CD4-positive, alpha-beta memory T cell (primary cell): Measurements from ENCODE around the gene CEP19. TPM values are rescaled to one million over a fixed set of nuclear protein-coding genes. Genes with fewer than 3 reads are reported as not detected.

Experiments
- CTCF ChIA-PET: fragments of 350-600 bp; sonication (Branson Sonifier 250); formaldehyde crosslinking; loops from one replicate; lab custom pipeline; 2021; ENCODE audit warnings: inconsistent platforms; ENCODE audit not compliant: partially characterized antibody; lab: Charles Lee
- POLR2A ChIA-PET: fragments of 350-600 bp; sonication (Branson Sonifier 250); formaldehyde crosslinking; loops from one replicate; lab custom pipeline; 2021; ENCODE audit not compliant: partially characterized antibody; lab: Charles Lee
- DNase-seq, 5 donors: peaks; one replicate each; pipeline versions ENCODE4 v3.0.0 to v3.0.0-alpha.2; 2020 to 2022; ENCODE audit warnings: mixed read lengths in 1 of 5
- H3K27ac ChIP-seq: one replicate; pipeline ENCODE4 v1.7.0; 2013; ENCODE audit warnings: low read depth, low read length
- H3K27me3 ChIP-seq: 2 replicates; pipeline ENCODE4 v1.7.0; 2013; ENCODE audit warnings: mild to moderate bottlenecking, low read length, moderate library complexity; ENCODE audit not compliant: insufficient read depth
- H3K36me3 ChIP-seq: 2 replicates; pipeline ENCODE4 v1.7.0; 2013; ENCODE audit warnings: mild to moderate bottlenecking, low read length, moderate library complexity; ENCODE audit not compliant: insufficient read depth
- H3K4me1 ChIP-seq: 2 replicates; pipeline ENCODE4 v1.7.0; 2013; ENCODE audit warnings: mild to moderate bottlenecking, low read length, moderate library complexity; ENCODE audit not compliant: insufficient read depth
- H3K4me3 ChIP-seq, 2 donors: one replicate each; pipeline ENCODE4 v1.7.0; 2013; ENCODE audit warnings: low read length in 2 of 2, mild to moderate bottlenecking in 1 of 2
- H3K9me3 ChIP-seq, 2 donors: one replicate each; pipeline ENCODE4 v1.7.0; 2013; ENCODE audit warnings: low read length in 2 of 2, control low read depth in 1 of 2; ENCODE audit not compliant: control insufficient read depth in 1 of 2
- H3K27ac Mint-ChIP-seq, 7 donors: one replicate each; pipeline ENCODE4 v1.8.0; 2020 to 2021; ENCODE audit warnings: mixed read lengths in 7 of 7, mild to moderate bottlenecking in 6 of 7, inconsistent platforms in 3 of 7, moderate library complexity in 3 of 7
- H3K27me3 Mint-ChIP-seq, 2 donors: one replicate each; pipeline ENCODE4 v1.8.0; 2020 to 2021; ENCODE audit warnings: mixed read lengths in 2 of 2
- H3K36me3 Mint-ChIP-seq, 2 donors: one replicate each; pipeline ENCODE4 v1.8.0; 2020 to 2021; ENCODE audit warnings: mixed read lengths in 2 of 2, inconsistent platforms in 1 of 2, mild to moderate bottlenecking in 1 of 2
- H3K4me1 Mint-ChIP-seq, 4 donors: one replicate each; pipeline ENCODE4 v1.8.0; 2020 to 2021; ENCODE audit warnings: mixed read lengths in 4 of 4, mild to moderate bottlenecking in 1 of 4
- H3K4me3 Mint-ChIP-seq, 8 donors: one replicate each; pipeline ENCODE4 v1.8.0; 2020 to 2021; ENCODE audit warnings: mixed read lengths in 8 of 8, mild to moderate bottlenecking in 7 of 8, moderate library complexity in 6 of 8, inconsistent platforms in 3 of 8
- H3K9me3 Mint-ChIP-seq, 8 donors: one replicate each; pipeline ENCODE4 v1.8.0; 2020 to 2021; ENCODE audit warnings: mixed read lengths in 8 of 8, mild to moderate bottlenecking in 5 of 8, inconsistent platforms in 3 of 8, moderate library complexity in 1 of 8
- intact Hi-C: fragments of 100-400 bp; cut with micrococcal nuclease; formaldehyde crosslinking; loops from one replicate; pipeline ENCODE4 v1.15.1; 2023
- polyA plus RNA-seq, 2 donors: library from polyadenylated mRNA; unstranded; fragments of 300-500 nt; fragmentation: Illumina TruSeq; gene quantifications; one replicate each; pipeline ENCODE4 v1.2.3, GENCODE V29; 2021
- total RNA-seq, 2 experiments: library from RNA; stranded (reverse); gene quantifications; one replicate each; pipeline ENCODE4 v1.2.3, GENCODE V29; 2021

Gene CEP19
- total and polyA plus RNA-seq, 4 experiments from 2014 or later, result 5.4 to 10.8 (median 8.0) TPM

GRCh38 chr3:196666001-196666867, 45.8 kb downstream of the CEP19 start:
- Mint-ChIP-seq H3K9me3 (no peaks in the 10 kb centered on the region), H3K4me3 (no peak overlapping the region), H3K27ac (peak overlapping the region in 5 of 7 donors; percentile 32 to 72 (median 60)), H3K36me3 (peaks cover 12 to 13% of the 10 kb centered on the region in 2 donors), H3K27me3 (no peaks in the 10 kb centered on the region), H3K4me1 (peaks cover 13 to 36% (median 18%) of the 10 kb centered on the region in 4 donors)
- Histone ChIP-seq H3K27ac (no peak overlapping the region), H3K36me3 (peaks cover 7% of the 10 kb centered on the region), H3K27me3 (no peaks in the 10 kb centered on the region), H3K9me3 (no peaks in the 10 kb centered on the region), H3K4me1 (peaks cover 20% of the 10 kb centered on the region), H3K4me3 (no peak overlapping the region)
- DNase-seq, result no peak
- POLR2A ChIA-PET, result interaction anchor here (1.0 kb wide), 1 partner anchor 26 kb away, joined by 3 read pairs; no protein-coding TSS in a partner anchor
- CTCF ChIA-PET, result interaction anchor here (0.8 kb wide), 1 partner anchor 57 kb away, joined by 3 read pairs; no protein-coding TSS in a partner anchor
- intact Hi-C loops, result no loop called here

GRCh38 chr3:196662711-196663571, 49.1 kb downstream of the CEP19 start:
- Mint-ChIP-seq H3K4me3 (no peak overlapping the region), H3K27ac (peak overlapping the region in 2 of 7 donors; percentile 1 to 10), H3K4me1 (peaks cover under 1 to 12% (median 5%) of the 10 kb centered on the region in 4 donors), H3K9me3 (no peaks in the 10 kb centered on the region), H3K27me3 (no peaks in the 10 kb centered on the region), H3K36me3 (peaks cover 33 to 38% of the 10 kb centered on the region in 2 donors)
- Histone ChIP-seq H3K27me3 (no peaks in the 10 kb centered on the region), H3K9me3 (no peaks in the 10 kb centered on the region), H3K4me3 (no peak overlapping the region), H3K4me1 (no peaks in the 10 kb centered on the region), H3K27ac (no peak overlapping the region), H3K36me3 (peaks cover 19% of the 10 kb centered on the region)
- ChIA-PET CTCF (interaction anchor here (1.0 to 1.6 kb wide), 3 partner anchors 14 to 53 kb away, joined by 3 to 4 read pairs (median 3); no protein-coding TSS in a partner anchor), POLR2A (interaction anchor here (0.6 kb wide), 1 partner anchor 17 kb away, joined by 3 read pairs; no protein-coding TSS in a partner anchor)
- intact Hi-C loops, result no loop called here
- no peak for DNase-seq

GRCh38 chr3:196662033-196662432, 50.0 kb downstream of the CEP19 start:
- no peak overlapping the region for H3K27ac ChIP-seq
- no peaks in the 10 kb centered on the region for H3K9me3 ChIP-seq
- Mint-ChIP-seq H3K27ac (peak overlapping the region in 1 of 7 donors; percentile 57), H3K4me1 (peaks cover 0 to 6% (median 4%) of the 10 kb centered on the region in 4 donors), H3K4me3 (no peak overlapping the region), H3K9me3 (no peaks in the 10 kb centered on the region), H3K27me3 (no peaks in the 10 kb centered on the region), H3K36me3 (peaks cover 38 to 46% of the 10 kb centered on the region in 2 donors)
- POLR2A ChIA-PET, result no interaction called here
- H3K27me3 ChIP-seq, result no peaks in the 10 kb centered on the region
- intact Hi-C loops, result no loop called here
- peaks cover 24% of the 10 kb centered on the region for H3K36me3 ChIP-seq
- H3K4me1 ChIP-seq, result no peaks in the 10 kb centered on the region
- CTCF ChIA-PET, result interaction anchor here (1.2 to 1.6 kb wide), 2 partner anchors 23 to 53 kb away, joined by 3 to 4 read pairs; no protein-coding TSS in a partner anchor
- no peak overlapping the region for H3K4me3 ChIP-seq
- no peak for DNase-seq

GRCh38 chr3:196661400-196661799, 50.6 kb downstream of the CEP19 start:
- intact Hi-C loops, result no loop called here
- Mint-ChIP-seq H3K4me1 (peaks cover 0 to 5% (median 3%) of the 10 kb centered on the region in 4 donors), H3K4me3 (no peak overlapping the region), H3K9me3 (no peaks in the 10 kb centered on the region), H3K27me3 (no peaks in the 10 kb centered on the region), H3K27ac (no peak overlapping the region), H3K36me3 (peaks cover 41 to 49% of the 10 kb centered on the region in 2 donors)
- no peak overlapping the region for H3K27ac ChIP-seq
- H3K4me3 ChIP-seq, result no peak overlapping the region
- H3K9me3 ChIP-seq, result no peaks in the 10 kb centered on the region
- peaks cover 28% of the 10 kb centered on the region for H3K36me3 ChIP-seq
- no peaks in the 10 kb centered on the region for H3K27me3 ChIP-seq
- POLR2A ChIA-PET, result interaction anchor here (1.3 kb wide), 1 partner anchor 29 kb away, joined by 4 read pairs; no protein-coding TSS in a partner anchor
- no peaks in the 10 kb centered on the region for H3K4me1 ChIP-seq
- CTCF ChIA-PET, result interaction anchor here (0.6 to 1.6 kb wide), 2 partner anchors 23 to 123 kb away, joined by 4 read pairs; no protein-coding TSS in a partner anchor
- DNase-seq, result no peak

GRCh38 chr3:196660381-196661166, 51.5 kb downstream of the CEP19 start:
- H3K36me3 ChIP-seq, result peaks cover 36% of the 10 kb centered on the region

GRCh38 chr3:196659901-196660351, 52.1 kb downstream of the CEP19 start:
- Histone ChIP-seq H3K27ac (no peak overlapping the region), H3K27me3 (no peaks in the 10 kb centered on the region), H3K4me3 (no peak overlapping the region), H3K9me3 (no peaks in the 10 kb centered on the region), H3K4me1 (no peaks in the 10 kb centered on the region), H3K36me3 (peaks cover 41% of the 10 kb centered on the region)
- peaks cover 0 to 4% (median 2%) of the 10 kb centered on the region in 4 donors for H3K4me1 Mint-ChIP-seq
- ChIA-PET POLR2A (interaction anchor here (1.2 kb wide), 1 partner anchor 17 kb away, joined by 3 read pairs; no protein-coding TSS in a partner anchor), CTCF (interaction anchor here (1.1 kb wide), 1 partner anchor 28 kb away, joined by 3 read pairs; no protein-coding TSS in a partner anchor)
- no peaks in the 10 kb centered on the region for H3K27me3 Mint-ChIP-seq
- H3K27ac Mint-ChIP-seq, result no peak overlapping the region
- DNase-seq, result no peak
- no peak overlapping the region for H3K4me3 Mint-ChIP-seq
- no peaks in the 10 kb centered on the region for H3K9me3 Mint-ChIP-seq
- intact Hi-C loops, result no loop called here
- peaks cover 49 to 57% of the 10 kb centered on the region in 2 donors for H3K36me3 Mint-ChIP-seq

More at GRCh38 chr3:196660381-196661166, 51.5 kb downstream of the CEP19 start:
- Mint-ChIP-seq H3K27me3 (no peaks in the 10 kb centered on the region), H3K4me3 (no peak overlapping the region), H3K36me3 (peaks cover 46 to 53% of the 10 kb centered on the region in 2 donors), H3K9me3 (no peaks in the 10 kb centered on the region), H3K27ac (peak overlapping the region in 1 of 7 donors; percentile 37), H3K4me1 (peaks cover 0 to 3% (median 1%) of the 10 kb centered on the region in 4 donors)
- Histone ChIP-seq H3K4me3 (no peak overlapping the region), H3K9me3 (no peaks in the 10 kb centered on the region), H3K27ac (no peak overlapping the region), H3K4me1 (no peaks in the 10 kb centered on the region), H3K27me3 (no peaks in the 10 kb centered on the region)
- no peak for DNase-seq
- ChIA-PET POLR2A (interaction anchor here (0.8 to 1.3 kb wide), 3 partner anchors 16 to 28 kb away, joined by 3 to 4 read pairs (median 3); no protein-coding TSS in a partner anchor), CTCF (interaction anchor here (0.5 to 1.1 kb wide), 3 partner anchors 28 to 209 kb away, joined by 3 to 4 read pairs (median 3); no protein-coding TSS in a partner anchor)
- intact Hi-C loops, result no loop called here
